Measurements from ENCODE around the gene FAM222A. TPM values are rescaled to one million over a fixed set of nuclear protein-coding genes. Genes with fewer than 3 reads are reported as not detected.

The FAM222A gene
- total RNA-seq, 1 donor from 2014 or later, result 2.5 TPM

- Histone ChIP-seq H2AFZ (replicated peaks) (peak overlapping the region; percentile 14), H3F3A (ENCODE audit: low read depth) (no peaks in the 10 kb centered on the region), H3K36me3 (no peaks in the 10 kb centered on the region), H3K4me2 (no peak overlapping the region), H3K9me3 (ENCODE audit: low read depth) (no peaks in the 10 kb centered on the region), H3K27ac (no peak overlapping the region), H4K20me1 (ENCODE audit: low read depth) (no peaks in the 10 kb centered on the region), H3K9ac (no peak overlapping the region), H3K4me1 (no peaks in the 10 kb centered on the region), H3K27me3 (no peaks in the 10 kb centered on the region), H3K4me3 (no peak overlapping the region), H3K79me2 (ENCODE audit: low read depth) (no peaks in the 10 kb centered on the region)
- peaks cover 8% of the 10 kb centered on the region for H3K9me3 Mint-ChIP-seq
- H3K27me3 Mint-ChIP-seq (ENCODE audit: insufficient read depth, low read depth), result peaks cover 4% of the 10 kb centered on the region
- peaks cover 7% of the 10 kb centered on the region for H3K4me1 Mint-ChIP-seq
- no peak for DNase-seq (ENCODE audit: low spot score)
- H3K27ac Mint-ChIP-seq, result no peak overlapping the region
- no peak overlapping the region for H3K4me3 Mint-ChIP-seq
- H3K36me3 Mint-ChIP-seq, result no peaks in the 10 kb centered on the region
- TF ChIP-seq EZH2phosphoT487 (IDR thresholded peaks at IDR 0.05), result no peak
- no peak for TF ChIP-seq CTCF (IDR thresholded peaks at IDR 0.05)
- no peak for TF ChIP-seq EZH2 (IDR thresholded peaks at IDR 0.05)
These were observed 63.9 kb downstream of the FAM222A start for GRCh38 chr12:109777544-109777943.

- Histone ChIP-seq H3K27me3 (no peaks in the 10 kb centered on the region), H3K9me3 (ENCODE audit: low read depth) (no peaks in the 10 kb centered on the region), H3K79me2 (ENCODE audit: low read depth) (no peaks in the 10 kb centered on the region), H2AFZ (replicated peaks) (no peak overlapping the region), H3K36me3 (no peaks in the 10 kb centered on the region), H3K4me2 (no peak overlapping the region), H4K20me1 (ENCODE audit: low read depth) (no peaks in the 10 kb centered on the region), H3K4me1 (no peaks in the 10 kb centered on the region), H3K4me3 (no peak overlapping the region), H3K27ac (no peak overlapping the region), H3K9ac (no peak overlapping the region), H3F3A (ENCODE audit: low read depth) (no peaks in the 10 kb centered on the region)
- peaks cover 9% of the 10 kb centered on the region for H3K4me1 Mint-ChIP-seq
- no peak overlapping the region for H3K27ac Mint-ChIP-seq
- H3K27me3 Mint-ChIP-seq (ENCODE audit: insufficient read depth, low read depth), result peaks cover 4% of the 10 kb centered on the region
- peaks cover 8% of the 10 kb centered on the region for H3K9me3 Mint-ChIP-seq
- no peaks in the 10 kb centered on the region for H3K36me3 Mint-ChIP-seq
- TF ChIP-seq CTCF (IDR thresholded peaks at IDR 0.05) (no peak), EZH2phosphoT487 (IDR thresholded peaks at IDR 0.05) (no peak), EZH2 (IDR thresholded peaks at IDR 0.05) (no peak)
- H3K4me3 Mint-ChIP-seq, result no peak overlapping the region
- no peak for DNase-seq (ENCODE audit: low spot score)
These were observed 65.1 kb downstream of the FAM222A start for GRCh38 chr12:109778684-109779083.

GRCh38 chr12:109779382-109779781 lies 65.8 kb downstream of the FAM222A start:
- Histone ChIP-seq H3K27ac (no peak overlapping the region), H3K9ac (no peak overlapping the region), H3K4me2 (no peak overlapping the region), H3K9me3 (ENCODE audit: low read depth) (no peaks in the 10 kb centered on the region), H4K20me1 (ENCODE audit: low read depth) (no peaks in the 10 kb centered on the region), H3K36me3 (no peaks in the 10 kb centered on the region), H3F3A (ENCODE audit: low read depth) (no peaks in the 10 kb centered on the region), H3K4me3 (no peak overlapping the region), H3K27me3 (no peaks in the 10 kb centered on the region), H3K79me2 (ENCODE audit: low read depth) (no peaks in the 10 kb centered on the region), H2AFZ (replicated peaks) (no peak overlapping the region), H3K4me1 (no peaks in the 10 kb centered on the region)
- Mint-ChIP-seq H3K36me3 (no peaks in the 10 kb centered on the region), H3K27me3 (ENCODE audit: insufficient read depth, low read depth) (no peaks in the 10 kb centered on the region), H3K4me3 (no peak overlapping the region), H3K27ac (no peak overlapping the region), H3K9me3 (peaks cover 8% of the 10 kb centered on the region), H3K4me1 (peaks cover 9% of the 10 kb centered on the region)
- TF ChIP-seq EZH2 (IDR thresholded peaks at IDR 0.05) (no peak), CTCF (IDR thresholded peaks at IDR 0.05) (peak; percentile 10), EZH2phosphoT487 (IDR thresholded peaks at IDR 0.05) (no peak)
- no peak for DNase-seq (ENCODE audit: low spot score)
